ENCODE results near the gene SOS2. TPM values are rescaled to one million over a fixed set of nuclear protein-coding genes. Genes with fewer than 3 reads are reported as not detected.

The SOS2 gene
- total and polyA plus RNA-seq, 10 of the 15 experiments (the other 5 are each of a cell fraction or from before 2014, with no cell fraction given), result 2.1 to 16.8 (median 8.4) TPM

DNA sequence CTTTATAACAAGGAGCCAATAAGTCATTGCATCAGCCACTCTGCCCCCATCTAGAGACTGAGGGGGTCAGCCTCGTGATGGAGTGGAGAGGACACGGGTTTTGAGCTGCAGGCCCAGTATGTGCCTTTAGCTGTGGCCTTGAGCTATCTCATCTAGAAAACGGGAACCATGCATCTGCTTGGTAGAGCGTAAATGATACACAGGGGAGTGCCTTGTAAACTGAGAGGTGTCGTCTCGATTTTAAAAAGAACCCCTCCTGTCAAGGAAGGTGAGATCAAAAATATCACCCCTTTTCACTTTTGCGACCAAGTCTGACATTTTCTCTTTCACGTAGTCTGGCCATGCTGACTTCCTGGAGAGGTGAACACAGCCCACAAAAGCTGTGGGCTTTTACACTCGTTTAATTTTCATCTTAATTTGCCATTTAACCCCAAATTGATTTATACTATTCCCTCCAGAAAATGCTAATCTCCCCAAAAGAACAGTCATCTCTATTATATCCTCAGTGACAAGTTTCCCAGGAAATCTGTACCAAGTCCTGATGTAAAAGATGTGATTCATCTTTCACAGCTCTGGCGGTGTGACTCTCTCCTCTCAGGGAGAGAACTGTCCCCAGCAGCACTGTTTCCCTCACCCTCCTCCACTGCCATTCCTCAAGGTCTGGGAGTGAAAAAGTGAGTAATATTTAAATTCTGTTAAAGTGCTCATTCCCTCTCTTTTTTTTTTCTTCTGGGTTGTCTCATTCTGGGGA is 145.6 kb downstream of the SOS2 start (continued):
- TF ChIP-seq RB1 (IDR thresholded peaks at IDR 0.05; ENCODE audit: borderline replicate concordance), result no peak; the same call in 1 of the 2 replicates
- peak; percentile 89; the same call in 1 of the 2 replicates for TF ChIP-seq WRNIP1 (IDR thresholded peaks at IDR 0.05; ENCODE audit: borderline replicate concordance, low read depth, low read length)
- peak; percentile 85 to 91 for TF ChIP-seq EP300 (IDR thresholded peaks at IDR 0.05; ENCODE audit: borderline replicate concordance in 1 of 2, control insufficient read depth in 1 of 2, low read depth in 2 of 2, low read length in 2 of 2)
- TF ChIP-seq STAT3 (IDR thresholded peaks at IDR 0.05; ENCODE audit: low read depth, low read length), result no peak
- peak; percentile 89 for TF ChIP-seq DPF2 (IDR thresholded peaks at IDR 0.05)
- TF ChIP-seq SMAD1 (IDR thresholded peaks at IDR 0.05; ENCODE audit: low read depth, partially characterized antibody), result no peak
- TF ChIP-seq GABPA (IDR thresholded peaks at IDR 0.05; ENCODE audit: low read depth), result no peak
- TF ChIP-seq MEF2B (IDR thresholded peaks at IDR 0.05; ENCODE audit: partially characterized antibody, poor library complexity, severe bottlenecking), result peak; percentile 81
- TF ChIP-seq, protein P1, sequence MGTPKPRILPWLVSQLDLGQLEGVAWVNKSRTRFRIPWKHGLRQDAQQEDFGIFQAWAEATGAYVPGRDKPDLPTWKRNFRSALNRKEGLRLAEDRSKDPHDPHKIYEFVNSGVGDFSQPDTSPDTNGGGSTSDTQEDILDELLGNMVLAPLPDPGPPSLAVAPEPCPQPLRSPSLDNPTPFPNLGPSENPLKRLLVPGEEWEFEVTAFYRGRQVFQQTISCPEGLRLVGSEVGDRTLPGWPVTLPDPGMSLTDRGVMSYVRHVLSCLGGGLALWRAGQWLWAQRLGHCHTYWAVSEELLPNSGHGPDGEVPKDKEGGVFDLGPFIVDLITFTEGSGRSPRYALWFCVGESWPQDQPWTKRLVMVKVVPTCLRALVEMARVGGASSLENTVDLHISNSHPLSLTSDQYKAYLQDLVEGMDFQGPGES (IDR thresholded peaks at IDR 0.05), result no peak
- TF ChIP-seq ZNF217 (IDR thresholded peaks at IDR 0.05), result no peak
- TF ChIP-seq, protein P2, sequence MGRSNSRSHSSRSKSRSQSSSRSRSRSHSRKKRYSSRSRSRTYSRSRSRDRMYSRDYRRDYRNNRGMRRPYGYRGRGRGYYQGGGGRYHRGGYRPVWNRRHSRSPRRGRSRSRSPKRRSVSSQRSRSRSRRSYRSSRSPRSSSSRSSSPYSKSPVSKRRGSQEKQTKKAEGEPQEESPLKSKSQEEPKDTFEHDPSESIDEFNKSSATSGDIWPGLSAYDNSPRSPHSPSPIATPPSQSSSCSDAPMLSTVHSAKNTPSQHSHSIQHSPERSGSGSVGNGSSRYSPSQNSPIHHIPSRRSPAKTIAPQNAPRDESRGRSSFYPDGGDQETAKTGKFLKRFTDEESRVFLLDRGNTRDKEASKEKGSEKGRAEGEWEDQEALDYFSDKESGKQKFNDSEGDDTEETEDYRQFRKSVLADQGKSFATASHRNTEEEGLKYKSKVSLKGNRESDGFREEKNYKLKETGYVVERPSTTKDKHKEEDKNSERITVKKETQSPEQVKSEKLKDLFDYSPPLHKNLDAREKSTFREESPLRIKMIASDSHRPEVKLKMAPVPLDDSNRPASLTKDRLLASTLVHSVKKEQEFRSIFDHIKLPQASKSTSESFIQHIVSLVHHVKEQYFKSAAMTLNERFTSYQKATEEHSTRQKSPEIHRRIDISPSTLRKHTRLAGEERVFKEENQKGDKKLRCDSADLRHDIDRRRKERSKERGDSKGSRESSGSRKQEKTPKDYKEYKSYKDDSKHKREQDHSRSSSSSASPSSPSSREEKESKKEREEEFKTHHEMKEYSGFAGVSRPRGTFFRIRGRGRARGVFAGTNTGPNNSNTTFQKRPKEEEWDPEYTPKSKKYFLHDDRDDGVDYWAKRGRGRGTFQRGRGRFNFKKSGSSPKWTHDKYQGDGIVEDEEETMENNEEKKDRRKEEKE (IDR thresholded peaks at IDR 0.05), result no peak
- no peak; a peak in 1 of 4 replicates for TF ChIP-seq ETV6 (conservative IDR thresholded peaks at IDR 0.05 in 1 of 2, IDR thresholded peaks at IDR 0.05 in 1 of 2; ENCODE audit: borderline replicate concordance in 1 of 2, low read depth in 1 of 2)
- TF ChIP-seq, protein P3, sequence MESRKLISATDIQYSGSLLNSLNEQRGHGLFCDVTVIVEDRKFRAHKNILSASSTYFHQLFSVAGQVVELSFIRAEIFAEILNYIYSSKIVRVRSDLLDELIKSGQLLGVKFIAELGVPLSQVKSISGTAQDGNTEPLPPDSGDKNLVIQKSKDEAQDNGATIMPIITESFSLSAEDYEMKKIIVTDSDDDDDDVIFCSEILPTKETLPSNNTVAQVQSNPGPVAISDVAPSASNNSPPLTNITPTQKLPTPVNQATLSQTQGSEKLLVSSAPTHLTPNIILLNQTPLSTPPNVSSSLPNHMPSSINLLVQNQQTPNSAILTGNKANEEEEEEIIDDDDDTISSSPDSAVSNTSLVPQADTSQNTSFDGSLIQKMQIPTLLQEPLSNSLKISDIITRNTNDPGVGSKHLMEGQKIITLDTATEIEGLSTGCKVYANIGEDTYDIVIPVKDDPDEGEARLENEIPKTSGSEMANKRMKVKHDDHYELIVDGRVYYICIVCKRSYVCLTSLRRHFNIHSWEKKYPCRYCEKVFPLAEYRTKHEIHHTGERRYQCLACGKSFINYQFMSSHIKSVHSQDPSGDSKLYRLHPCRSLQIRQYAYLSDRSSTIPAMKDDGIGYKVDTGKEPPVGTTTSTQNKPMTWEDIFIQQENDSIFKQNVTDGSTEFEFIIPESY (IDR thresholded peaks at IDR 0.05), result no peak
- TF ChIP-seq, protein P4, sequence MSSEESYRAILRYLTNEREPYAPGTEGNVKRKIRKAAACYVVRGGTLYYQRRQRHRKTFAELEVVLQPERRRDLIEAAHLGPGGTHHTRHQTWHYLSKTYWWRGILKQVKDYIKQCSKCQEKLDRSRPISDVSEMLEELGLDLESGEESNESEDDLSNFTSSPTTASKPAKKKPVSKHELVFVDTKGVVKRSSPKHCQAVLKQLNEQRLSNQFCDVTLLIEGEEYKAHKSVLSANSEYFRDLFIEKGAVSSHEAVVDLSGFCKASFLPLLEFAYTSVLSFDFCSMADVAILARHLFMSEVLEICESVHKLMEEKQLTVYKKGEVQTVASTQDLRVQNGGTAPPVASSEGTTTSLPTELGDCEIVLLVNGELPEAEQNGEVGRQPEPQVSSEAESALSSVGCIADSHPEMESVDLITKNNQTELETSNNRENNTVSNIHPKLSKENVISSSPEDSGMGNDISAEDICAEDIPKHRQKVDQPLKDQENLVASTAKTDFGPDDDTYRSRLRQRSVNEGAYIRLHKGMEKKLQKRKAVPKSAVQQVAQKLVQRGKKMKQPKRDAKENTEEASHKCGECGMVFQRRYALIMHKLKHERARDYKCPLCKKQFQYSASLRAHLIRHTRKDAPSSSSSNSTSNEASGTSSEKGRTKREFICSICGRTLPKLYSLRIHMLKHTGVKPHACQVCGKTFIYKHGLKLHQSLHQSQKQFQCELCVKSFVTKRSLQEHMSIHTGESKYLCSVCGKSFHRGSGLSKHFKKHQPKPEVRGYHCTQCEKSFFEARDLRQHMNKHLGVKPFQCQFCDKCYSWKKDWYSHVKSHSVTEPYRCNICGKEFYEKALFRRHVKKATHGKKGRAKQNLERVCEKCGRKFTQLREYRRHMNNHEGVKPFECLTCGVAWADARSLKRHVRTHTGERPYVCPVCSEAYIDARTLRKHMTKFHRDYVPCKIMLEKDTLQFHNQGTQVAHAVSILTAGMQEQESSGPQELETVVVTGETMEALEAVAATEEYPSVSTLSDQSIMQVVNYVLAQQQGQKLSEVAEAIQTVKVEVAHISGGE (CRISPR knock-in tag; IDR thresholded peaks at IDR 0.05), result no peak
- TF ChIP-seq SMAD5 (IDR thresholded peaks at IDR 0.05; ENCODE audit: low read depth), result no peak
- TF ChIP-seq NBN (IDR thresholded peaks at IDR 0.05), result peak; percentile 81; the same call in 1 of the 2 replicates
- TF ChIP-seq, protein P5, sequence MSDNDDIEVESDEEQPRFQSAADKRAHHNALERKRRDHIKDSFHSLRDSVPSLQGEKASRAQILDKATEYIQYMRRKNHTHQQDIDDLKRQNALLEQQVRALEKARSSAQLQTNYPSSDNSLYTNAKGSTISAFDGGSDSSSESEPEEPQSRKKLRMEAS (IDR thresholded peaks at IDR 0.05; ENCODE audit: low read depth, low read length), result peak; percentile 53; the same call in 1 of the 2 replicates
- peak; percentile 91 for TF ChIP-seq PAX5 (IDR thresholded peaks at IDR 0.05; ENCODE audit: borderline replicate concordance, low read depth, low read length)
